SH-SY5Y (cell line): ENCODE data around the gene CTBS.

Source experiments
- GATA2 ChIP-seq: IDR thresholded peaks from 2 replicates; pipeline ENCODE4 v1.6.1; 2011; ENCODE audit warnings: mild to moderate bottlenecking, low read depth, low read length
- GATA3 ChIP-seq: IDR thresholded peaks from 2 replicates; pipeline ENCODE4 v1.6.1; 2011; ENCODE audit warnings: low read depth, mild to moderate bottlenecking, low read length, moderate library complexity

GRCh38 chr1:84620720-84621313, 46.6 kb upstream of the CTBS start:
- TF ChIP-seq GATA2 (no peak), GATA3 (no peak)
